GM18907 (cell line): ENCODE results near the gene PIK3C3.

Experiments used
- ATAC-seq: cut with Tn5 transposase; IDR thresholded peaks from one replicate; pipeline ENCODE4 v1.9.1; 2021; ENCODE audit warnings: mild to moderate bottlenecking, moderate library complexity; ENCODE audit not compliant: unreplicated experiment

The PIK3C3 gene

DNA sequence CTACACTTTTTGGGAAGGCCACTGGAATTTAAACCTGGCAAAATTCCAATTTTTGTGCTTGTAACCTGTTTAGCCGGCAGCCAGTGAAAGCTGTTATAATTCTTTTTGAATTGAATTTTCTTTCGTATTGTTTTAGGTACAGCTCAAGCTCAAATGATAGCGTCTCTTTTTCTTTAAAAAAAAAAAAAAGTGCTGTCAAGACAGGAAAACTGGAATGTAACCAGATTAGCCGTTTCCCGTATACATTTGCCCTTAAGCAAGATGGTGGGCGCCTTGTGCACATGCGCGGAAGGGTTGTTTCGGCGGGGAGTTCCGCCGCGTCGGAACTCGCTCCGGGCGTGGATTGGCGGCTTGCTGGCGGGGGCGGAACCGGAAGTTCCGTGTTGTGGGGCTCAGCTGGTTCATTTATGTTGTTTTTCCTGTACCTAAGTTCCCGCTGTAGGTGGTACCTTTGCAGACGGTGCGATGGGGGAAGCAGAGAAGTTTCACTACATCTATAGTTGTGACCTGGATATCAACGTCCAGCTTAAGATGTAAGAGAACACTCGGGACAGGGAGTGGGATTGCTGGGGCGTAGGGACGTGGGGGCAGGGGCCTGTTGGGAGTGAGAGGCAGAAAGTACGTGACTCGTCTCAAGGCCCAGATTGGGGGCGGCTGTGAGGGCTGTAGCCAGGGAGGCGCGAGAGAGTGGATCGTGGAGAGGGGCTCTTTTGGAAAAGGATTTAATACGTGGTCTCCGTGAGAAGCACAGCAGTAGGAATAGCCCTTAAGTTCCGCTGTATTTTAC lies at the start of gene PIK3C3:
Gene PIK3C3, plus strand, starts transcription at position 408 of the 787 bp plus-strand sequence. Its CDS starts 58 bp downstream, at position 466.
- ATAC-seq, result peak; percentile 97

GRCh38 chr18:41905786-41906527 lies 49.1 kb upstream of the PIK3C3 start:
- peak; percentile 5 for ATAC-seq

- ATAC-seq, result peak; percentile 97
Measured at GRCh38 chr18:41906528-41907146, 48.4 kb upstream of the PIK3C3 start.

GRCh38 chr18:41917181-41917580 lies 37.9 kb upstream of the PIK3C3 start:
- no peak for ATAC-seq

DNA sequence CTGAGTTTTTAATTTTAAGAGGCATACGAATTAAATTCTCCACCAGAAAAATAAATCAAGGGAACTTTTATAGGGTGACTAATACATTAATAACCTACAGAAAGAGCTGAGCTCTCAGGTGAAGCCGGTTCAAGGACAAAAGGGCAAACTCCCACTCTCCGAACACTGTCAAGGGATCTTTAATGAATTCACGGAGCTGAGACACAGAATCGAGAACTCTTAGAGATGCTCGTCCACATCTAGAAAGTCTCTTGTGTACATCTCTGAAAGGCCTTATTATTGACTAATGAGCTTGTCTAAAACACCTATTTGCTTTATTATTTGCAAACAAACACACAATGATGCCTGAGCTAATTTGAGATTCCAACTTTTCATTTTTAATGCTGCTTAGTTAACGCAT lies 33.3 kb upstream of the PIK3C3 start:
- ATAC-seq, result no peak

DNA sequence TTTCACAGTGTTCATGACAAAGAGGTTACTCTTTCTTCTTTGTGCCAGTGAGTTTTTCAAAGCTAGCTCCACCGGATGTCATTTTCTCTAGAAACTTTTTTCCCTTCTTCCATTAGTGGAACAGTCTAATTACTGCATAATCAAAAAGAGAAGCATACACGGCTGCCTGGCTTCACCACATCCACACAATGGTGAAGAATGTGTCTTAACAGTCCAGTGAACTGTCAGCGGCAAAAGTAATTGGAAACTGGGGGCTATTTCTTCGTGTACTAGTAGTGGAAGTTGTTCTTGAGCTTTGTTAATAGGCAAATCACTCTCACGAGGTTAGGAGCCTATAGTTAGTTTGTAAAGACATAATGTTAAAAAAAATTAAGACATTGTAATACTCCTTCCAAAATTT lies 32.9 kb upstream of the PIK3C3 start:
- no peak for ATAC-seq

GRCh38 chr18:41922841-41923240 lies 32.2 kb upstream of the PIK3C3 start:
- ATAC-seq, result no peak

DNA sequence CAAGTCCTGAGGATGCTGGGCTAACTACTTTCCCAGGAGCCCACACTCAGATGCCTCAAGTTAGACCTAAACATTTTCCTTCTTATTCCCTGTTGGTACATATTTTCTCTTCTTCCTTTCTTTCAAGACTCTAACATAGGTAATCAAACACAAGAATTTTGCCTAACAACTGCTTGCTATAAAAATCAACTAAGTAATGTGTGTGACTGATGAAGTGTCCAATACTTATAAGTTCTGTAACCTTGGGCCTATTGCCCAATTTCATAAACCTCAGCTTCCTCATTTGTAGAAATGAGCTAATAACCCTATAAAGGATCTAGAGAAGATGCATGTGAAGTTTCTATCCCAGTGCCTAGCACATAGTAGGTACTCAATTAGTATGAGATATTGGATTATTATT lies 31.6 kb upstream of the PIK3C3 start:
- ATAC-seq, result no peak

DNA sequence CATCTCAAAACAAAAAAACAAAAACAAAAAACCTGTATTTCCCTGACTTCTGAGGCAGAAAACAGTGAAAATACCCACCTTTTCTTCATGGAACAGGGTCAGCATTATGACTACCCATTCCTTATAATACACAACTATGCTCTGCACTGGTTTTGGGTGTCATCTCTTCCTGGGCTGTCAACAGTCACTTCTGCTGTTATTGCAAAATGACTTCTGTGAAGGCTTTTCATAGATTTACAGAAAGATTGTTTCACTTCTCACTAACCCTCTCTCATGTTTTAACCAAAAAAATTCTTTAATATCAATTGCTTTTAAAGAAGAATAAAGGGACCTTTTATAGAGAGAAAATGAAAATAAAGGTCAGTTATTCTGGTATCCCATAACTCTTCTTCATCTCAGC lies 26.5 kb upstream of the PIK3C3 start:
- no peak for ATAC-seq

DNA sequence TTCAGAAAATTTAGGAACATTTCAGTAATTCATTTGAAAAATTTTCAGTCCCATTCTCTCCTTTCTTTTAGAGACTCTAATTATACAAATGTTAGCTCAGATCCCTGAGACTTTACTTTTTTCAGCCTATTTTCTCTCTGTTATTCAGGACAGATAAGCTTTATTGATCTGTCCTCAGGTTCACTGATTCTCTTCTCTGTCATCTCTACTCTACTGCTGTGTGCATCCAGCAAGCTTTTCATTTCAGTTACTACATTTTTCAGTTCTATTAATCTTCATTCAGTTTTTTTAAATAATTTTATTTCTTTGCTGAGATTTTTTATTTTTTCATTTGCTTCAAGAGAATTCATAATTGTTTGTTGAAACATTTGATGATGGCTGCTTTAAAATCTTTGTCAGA lies 22.1 kb upstream of the PIK3C3 start:
- no peak for ATAC-seq

GRCh38 chr18:41933778-41934177 lies 21.3 kb upstream of the PIK3C3 start:
- no peak for ATAC-seq

- ATAC-seq, result no peak
Measured at GRCh38 chr18:41936471-41937134, 18.4 kb upstream of the PIK3C3 start.

DNA sequence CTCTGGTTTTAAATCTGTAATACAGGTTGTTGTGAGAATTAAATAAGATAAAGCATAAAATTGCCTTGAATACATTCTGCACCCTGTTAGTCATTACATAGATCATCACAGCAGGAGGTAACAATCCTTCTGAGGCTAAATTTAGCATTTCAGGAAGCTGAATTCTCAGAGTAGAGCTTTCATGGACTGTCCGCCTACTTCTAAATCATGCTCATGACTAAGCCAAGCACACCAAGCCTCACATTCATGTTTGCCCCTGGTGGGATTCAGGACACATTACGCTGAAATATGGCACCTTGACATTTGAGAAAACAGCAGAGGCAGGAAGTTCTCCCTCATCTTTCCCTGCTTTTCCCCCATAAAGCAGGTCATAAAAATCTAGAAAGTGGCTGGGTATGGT lies 16.6 kb upstream of the PIK3C3 start:
- no peak for ATAC-seq

DNA sequence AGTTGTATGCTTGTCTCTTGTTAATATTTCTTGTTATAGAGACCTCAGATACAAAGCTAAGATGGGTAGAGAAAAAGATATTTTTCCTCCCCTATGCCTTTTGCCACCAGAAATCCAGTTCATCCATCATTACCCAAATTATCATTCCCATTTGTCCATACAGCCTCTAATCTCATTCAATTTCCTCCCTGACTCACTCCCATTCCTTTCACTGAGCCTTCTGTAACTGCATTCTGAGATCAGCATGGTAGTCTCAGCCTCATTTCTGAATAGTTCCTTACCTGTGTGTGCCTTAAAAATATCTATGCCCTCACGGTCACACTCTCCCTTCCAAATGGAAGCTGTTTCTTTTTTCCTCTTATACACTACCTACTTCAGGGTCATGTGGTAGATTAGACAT lies 15.7 kb upstream of the PIK3C3 start:
- no peak for ATAC-seq

- ATAC-seq, result no peak
Measured at GRCh38 chr18:41940506-41941215, 14.4 kb upstream of the PIK3C3 start.

- no peak for ATAC-seq
Measured at GRCh38 chr18:41942254-41942653, 12.8 kb upstream of the PIK3C3 start.

DNA sequence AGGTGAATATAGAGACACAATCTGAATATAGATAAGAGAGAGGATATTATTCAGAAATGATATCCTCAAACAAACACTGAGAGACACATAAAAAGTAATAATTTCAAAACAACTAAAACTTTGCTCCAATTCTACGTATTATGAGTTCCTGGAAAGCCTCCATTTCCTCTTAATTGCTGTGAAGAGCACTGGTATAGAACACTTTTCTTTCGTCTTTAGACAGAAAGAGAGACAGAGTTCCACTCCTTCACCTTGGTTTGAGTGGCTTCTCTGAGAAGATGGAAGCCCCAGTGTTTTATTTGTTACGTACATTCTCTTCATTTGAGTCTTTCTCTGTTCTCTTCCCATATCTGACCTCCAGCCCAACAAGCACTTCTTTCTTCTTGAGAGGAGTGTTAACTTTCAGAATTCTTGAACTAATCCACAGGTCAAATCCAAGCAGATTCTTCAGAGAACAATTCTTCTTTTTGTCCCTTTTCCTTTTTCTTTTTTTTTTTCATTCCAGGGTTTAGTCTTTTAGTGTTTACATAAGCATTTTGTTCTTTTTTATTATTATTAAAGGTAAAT lies 6.4 kb upstream of the PIK3C3 start:
- ATAC-seq, result no peak

DNA sequence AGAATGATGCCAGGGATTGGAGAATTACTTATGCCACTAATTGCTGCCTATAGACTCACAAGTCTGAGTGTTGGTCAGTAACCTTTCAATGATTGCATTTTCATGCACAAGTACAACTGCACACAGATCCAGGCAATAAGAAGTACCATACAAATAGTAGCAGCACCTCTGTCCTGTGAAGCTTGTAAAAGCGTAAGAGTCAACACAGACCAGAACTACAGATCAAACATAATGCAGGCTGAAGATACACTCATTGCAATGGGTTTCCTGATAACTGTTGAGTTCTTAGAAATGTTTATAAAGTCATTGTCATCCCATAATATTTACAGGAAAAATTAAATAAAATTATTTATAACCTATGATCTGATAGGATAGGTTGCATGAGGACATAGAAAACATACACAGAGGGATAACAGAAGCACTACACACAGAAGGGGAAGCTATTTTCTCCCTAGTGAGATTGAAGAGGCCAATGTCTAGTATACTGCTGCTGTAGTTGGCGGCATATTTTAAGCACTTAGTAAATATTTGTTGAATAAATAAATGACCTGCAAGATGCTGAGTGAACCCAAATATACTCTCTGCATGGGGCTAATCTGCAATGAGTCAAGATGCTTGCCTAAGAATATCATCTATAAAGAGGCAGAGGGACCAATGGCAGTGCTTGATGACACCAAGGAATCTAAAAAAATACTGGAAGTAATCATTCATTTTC lies 5.7 kb upstream of the PIK3C3 start:
- no peak for ATAC-seq

DNA sequence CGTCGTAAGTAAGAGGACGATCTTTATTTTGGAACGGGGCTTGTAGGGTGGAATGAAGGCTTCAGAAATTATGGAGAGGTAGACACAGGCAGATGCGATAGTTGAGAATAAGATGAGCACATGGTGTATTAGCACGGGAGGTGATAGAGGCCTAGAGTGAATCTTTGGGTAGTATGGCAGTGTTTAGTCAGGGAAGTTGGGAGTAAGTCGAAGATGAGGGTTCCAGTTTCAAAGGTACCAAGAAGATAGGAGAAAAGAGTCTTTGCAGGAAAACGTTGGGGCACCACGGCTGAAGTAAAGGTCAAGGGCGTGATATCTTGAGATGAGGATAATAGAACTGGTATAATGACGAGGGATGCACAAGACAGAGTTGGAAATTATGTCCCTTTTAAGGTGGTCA lies 654 bp downstream of the PIK3C3 start:
- ATAC-seq, result no peak

DNA sequence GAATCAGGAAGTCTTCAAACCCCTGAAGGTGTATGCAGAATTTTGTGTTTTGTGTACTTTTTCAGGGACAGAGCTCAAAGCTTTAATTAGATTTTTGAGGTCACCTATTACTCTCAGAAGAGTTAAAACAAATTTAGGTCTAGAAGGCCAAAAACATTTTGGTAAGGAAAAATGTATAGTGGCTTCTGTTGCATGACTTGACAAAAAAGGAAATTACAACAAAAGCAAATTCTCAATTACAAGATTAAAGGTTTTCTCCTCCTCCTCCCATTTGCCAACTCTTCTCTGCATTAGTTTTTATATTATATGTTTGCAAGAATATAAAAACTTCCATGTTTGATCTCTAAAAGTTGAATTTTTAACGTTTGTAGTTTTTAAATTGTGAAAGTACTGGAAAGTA lies 4.0 kb downstream of the PIK3C3 start:
- ATAC-seq, result no peak
